Peyer's patch (tissue), 4 donors: ENCODE data around the gene PIAS1.

Experiments
- POLR2A ChIP-seq, 2 donors: fragments of 450-650 bp; IDR thresholded peaks; one replicate each; pipeline ENCODE4 v1.5.1; 2017; ENCODE audit warnings: antibody characterized with exemption in 2 of 2, mild to moderate bottlenecking in 2 of 2, moderate library complexity in 2 of 2
- TF ChIP-seq, protein P1 (sequence below), 6 experiments: fragments of 450-650 bp in 4 of 6; fragments of 200-600 bp in 2 of 6; sonication (generic) in 1 of 6; IDR thresholded peaks; one replicate each; pipeline ENCODE4 v1.5.1; 2017 to 2019; ENCODE audit warnings: antibody characterized with exemption in 6 of 6, mild to moderate bottlenecking in 3 of 6, moderate library complexity in 1 of 6

GRCh38 chr15:68096099-68096498, 42.0 kb downstream of the PIAS1 start:
- TF ChIP-seq, protein P1, sequence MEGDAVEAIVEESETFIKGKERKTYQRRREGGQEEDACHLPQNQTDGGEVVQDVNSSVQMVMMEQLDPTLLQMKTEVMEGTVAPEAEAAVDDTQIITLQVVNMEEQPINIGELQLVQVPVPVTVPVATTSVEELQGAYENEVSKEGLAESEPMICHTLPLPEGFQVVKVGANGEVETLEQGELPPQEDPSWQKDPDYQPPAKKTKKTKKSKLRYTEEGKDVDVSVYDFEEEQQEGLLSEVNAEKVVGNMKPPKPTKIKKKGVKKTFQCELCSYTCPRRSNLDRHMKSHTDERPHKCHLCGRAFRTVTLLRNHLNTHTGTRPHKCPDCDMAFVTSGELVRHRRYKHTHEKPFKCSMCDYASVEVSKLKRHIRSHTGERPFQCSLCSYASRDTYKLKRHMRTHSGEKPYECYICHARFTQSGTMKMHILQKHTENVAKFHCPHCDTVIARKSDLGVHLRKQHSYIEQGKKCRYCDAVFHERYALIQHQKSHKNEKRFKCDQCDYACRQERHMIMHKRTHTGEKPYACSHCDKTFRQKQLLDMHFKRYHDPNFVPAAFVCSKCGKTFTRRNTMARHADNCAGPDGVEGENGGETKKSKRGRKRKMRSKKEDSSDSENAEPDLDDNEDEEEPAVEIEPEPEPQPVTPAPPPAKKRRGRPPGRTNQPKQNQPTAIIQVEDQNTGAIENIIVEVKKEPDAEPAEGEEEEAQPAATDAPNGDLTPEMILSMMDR (IDR thresholded peaks at IDR 0.05), result no peak
- TF ChIP-seq POLR2A (IDR thresholded peaks at IDR 0.05), result no peak
